ENCODE data around the gene FANCB.

The FANCB gene

GRCh38 chrX:14875624-14876023 lies 2.8 kb upstream of the FANCB start:
- H3K27me3 ChIP-seq (ENCODE audit: insufficient read depth, insufficient read length): no peaks in the 10 kb centered on the region
- H3K9ac ChIP-seq (ENCODE audit: insufficient read length, low read depth): no peak overlapping the region
- no peak for TF ChIP-seq YY1 (IDR thresholded peaks at IDR 0.05; ENCODE audit: insufficient read depth, insufficient read length)
- no peak for TF ChIP-seq SUZ12 (IDR thresholded peaks at IDR 0.05; ENCODE audit: extremely low read depth, insufficient read depth, insufficient read length)
- no peak for TF ChIP-seq ZNF274 (IDR thresholded peaks at IDR 0.05; ENCODE audit: low read depth, low read length)
- no peaks in the 10 kb centered on the region for H3K9me3 ChIP-seq (ENCODE audit: insufficient read depth, low read length)
- H3K4me1 ChIP-seq (ENCODE audit: insufficient read depth, insufficient read length): no peaks in the 10 kb centered on the region
- DNase-seq (ENCODE audit: low read depth, low spot score): no peak
- peaks cover 8% of the 10 kb centered on the region for H3K36me3 ChIP-seq (ENCODE audit: insufficient read depth, insufficient read length, low read length)
- H3K4me3 ChIP-seq (ENCODE audit: insufficient read length, low read depth): no peak overlapping the region

GRCh38 chrX:14873676-14874049 lies 794 bp upstream of the FANCB start:
- H3K9me3 ChIP-seq (ENCODE audit: insufficient read depth, low read length): no peaks in the 10 kb centered on the region
- peak overlapping the region; percentile 95 for H3K9ac ChIP-seq (ENCODE audit: insufficient read length, low read depth)
- no peak for DNase-seq (ENCODE audit: low read depth, low spot score)
- H3K36me3 ChIP-seq (ENCODE audit: insufficient read depth, insufficient read length, low read length): peaks cover 8% of the 10 kb centered on the region
- H3K4me1 ChIP-seq (ENCODE audit: insufficient read depth, insufficient read length): no peaks in the 10 kb centered on the region
- no peak for TF ChIP-seq SUZ12 (IDR thresholded peaks at IDR 0.05; ENCODE audit: extremely low read depth, insufficient read depth, insufficient read length)
- no peak for TF ChIP-seq ZNF274 (IDR thresholded peaks at IDR 0.05; ENCODE audit: low read depth, low read length)
- no peak for TF ChIP-seq YY1 (IDR thresholded peaks at IDR 0.05; ENCODE audit: insufficient read depth, insufficient read length)
- peak overlapping the region; percentile 87 for H3K4me3 ChIP-seq (ENCODE audit: insufficient read length, low read depth)
- H3K27me3 ChIP-seq (ENCODE audit: insufficient read depth, insufficient read length): no peaks in the 10 kb centered on the region

GRCh38 chrX:14872355-14872754 lies 514 bp downstream of the FANCB start:
- TF ChIP-seq SUZ12 (IDR thresholded peaks at IDR 0.05; ENCODE audit: extremely low read depth, insufficient read depth, insufficient read length): no peak
- Histone ChIP-seq H3K27me3 (ENCODE audit: insufficient read depth, insufficient read length) (no peaks in the 10 kb centered on the region), H3K9me3 (ENCODE audit: insufficient read depth, low read length) (peaks cover 7% of the 10 kb centered on the region; the same call in 1 of the 2 replicates), H3K4me1 (ENCODE audit: insufficient read depth, insufficient read length) (no peaks in the 10 kb centered on the region), H3K9ac (ENCODE audit: insufficient read length, low read depth) (peak overlapping the region; percentile 90), H3K36me3 (ENCODE audit: insufficient read depth, insufficient read length, low read length) (peaks cover 12% of the 10 kb centered on the region), H3K4me3 (ENCODE audit: insufficient read length, low read depth) (peak overlapping the region; percentile 87)
- DNase-seq (ENCODE audit: low read depth, low spot score): no peak

- DNase-seq (ENCODE audit: low read depth, low spot score): no peak
- Histone ChIP-seq H3K4me1 (ENCODE audit: insufficient read depth, insufficient read length) (no peaks in the 10 kb centered on the region), H3K4me3 (ENCODE audit: insufficient read length, low read depth) (no peak overlapping the region), H3K36me3 (ENCODE audit: insufficient read depth, insufficient read length, low read length) (peaks cover 12% of the 10 kb centered on the region), H3K9ac (ENCODE audit: insufficient read length, low read depth) (no peak overlapping the region), H3K9me3 (ENCODE audit: insufficient read depth, low read length) (peaks cover 11% of the 10 kb centered on the region; the same call in 1 of the 2 replicates), H3K27me3 (ENCODE audit: insufficient read depth, insufficient read length) (no peaks in the 10 kb centered on the region)
- TF ChIP-seq SUZ12 (IDR thresholded peaks at IDR 0.05; ENCODE audit: extremely low read depth, insufficient read depth, insufficient read length) (no peak), ZNF274 (IDR thresholded peaks at IDR 0.05; ENCODE audit: low read depth, low read length) (no peak), YY1 (IDR thresholded peaks at IDR 0.05; ENCODE audit: insufficient read depth, insufficient read length) (no peak)
Observed at GRCh38 chrX:14871767-14872166, 1.1 kb downstream of the FANCB start.

GRCh38 chrX:14865201-14865600 lies 7.7 kb downstream of the FANCB start:
- no peak overlapping the region for H3K9ac ChIP-seq (ENCODE audit: insufficient read length, low read depth)
- H3K27me3 ChIP-seq (ENCODE audit: insufficient read depth, insufficient read length): no peaks in the 10 kb centered on the region
- no peak overlapping the region for H3K4me3 ChIP-seq (ENCODE audit: insufficient read length, low read depth)
- TF ChIP-seq SUZ12 (IDR thresholded peaks at IDR 0.05; ENCODE audit: extremely low read depth, insufficient read depth, insufficient read length) (no peak), YY1 (IDR thresholded peaks at IDR 0.05; ENCODE audit: insufficient read depth, insufficient read length) (no peak), ZNF274 (IDR thresholded peaks at IDR 0.05; ENCODE audit: low read depth, low read length) (no peak)
- peaks cover 24% of the 10 kb centered on the region for H3K36me3 ChIP-seq (ENCODE audit: insufficient read depth, insufficient read length, low read length)
- DNase-seq (ENCODE audit: low read depth, low spot score): no peak
- H3K9me3 ChIP-seq (ENCODE audit: insufficient read depth, low read length): peaks cover 11% of the 10 kb centered on the region; the same call in 1 of the 2 replicates
- no peaks in the 10 kb centered on the region for H3K4me1 ChIP-seq (ENCODE audit: insufficient read depth, insufficient read length)

- no peak for DNase-seq (ENCODE audit: low read depth, low spot score)
- no peaks in the 10 kb centered on the region for H3K27me3 ChIP-seq (ENCODE audit: insufficient read depth, insufficient read length)
- peaks cover 11% of the 10 kb centered on the region; the same call in 1 of the 2 replicates for H3K9me3 ChIP-seq (ENCODE audit: insufficient read depth, low read length)
- no peak overlapping the region for H3K9ac ChIP-seq (ENCODE audit: insufficient read length, low read depth)
- no peak for TF ChIP-seq SUZ12 (IDR thresholded peaks at IDR 0.05; ENCODE audit: extremely low read depth, insufficient read depth, insufficient read length)
- TF ChIP-seq YY1 (IDR thresholded peaks at IDR 0.05; ENCODE audit: insufficient read depth, insufficient read length): no peak
- TF ChIP-seq ZNF274 (IDR thresholded peaks at IDR 0.05; ENCODE audit: low read depth, low read length): no peak
- no peaks in the 10 kb centered on the region for H3K4me1 ChIP-seq (ENCODE audit: insufficient read depth, insufficient read length)
- no peak overlapping the region for H3K4me3 ChIP-seq (ENCODE audit: insufficient read length, low read depth)
- H3K36me3 ChIP-seq (ENCODE audit: insufficient read depth, insufficient read length, low read length): peaks cover 24% of the 10 kb centered on the region
Observed at GRCh38 chrX:14864631-14865030, 8.2 kb downstream of the FANCB start.

- H3K9me3 ChIP-seq (ENCODE audit: insufficient read depth, low read length): no peaks in the 10 kb centered on the region
- H3K4me1 ChIP-seq (ENCODE audit: insufficient read depth, insufficient read length): no peaks in the 10 kb centered on the region
- no peaks in the 10 kb centered on the region for H3K27me3 ChIP-seq (ENCODE audit: insufficient read depth, insufficient read length)
- no peak overlapping the region for H3K4me3 ChIP-seq (ENCODE audit: insufficient read length, low read depth)
- H3K36me3 ChIP-seq (ENCODE audit: insufficient read depth, insufficient read length, low read length): peaks cover 15% of the 10 kb centered on the region
- no peak for DNase-seq (ENCODE audit: low read depth, low spot score)
- TF ChIP-seq YY1 (IDR thresholded peaks at IDR 0.05; ENCODE audit: insufficient read depth, insufficient read length) (no peak), ZNF274 (IDR thresholded peaks at IDR 0.05; ENCODE audit: low read depth, low read length) (no peak), SUZ12 (IDR thresholded peaks at IDR 0.05; ENCODE audit: extremely low read depth, insufficient read depth, insufficient read length) (no peak)
- H3K9ac ChIP-seq (ENCODE audit: insufficient read length, low read depth): no peak overlapping the region
Observed at GRCh38 chrX:14851526-14851925, 21.3 kb downstream of the FANCB start.

GRCh38 chrX:14843666-14844065 lies 29.2 kb downstream of the FANCB start:
- Histone ChIP-seq H3K4me1 (ENCODE audit: insufficient read depth, insufficient read length) (no peaks in the 10 kb centered on the region), H3K27me3 (ENCODE audit: insufficient read depth, insufficient read length) (no peaks in the 10 kb centered on the region), H3K4me3 (ENCODE audit: insufficient read length, low read depth) (no peak overlapping the region), H3K9ac (ENCODE audit: insufficient read length, low read depth) (no peak overlapping the region), H3K36me3 (ENCODE audit: insufficient read depth, insufficient read length, low read length) (peaks cover 37% of the 10 kb centered on the region), H3K9me3 (ENCODE audit: insufficient read depth, low read length) (no peaks in the 10 kb centered on the region)
- TF ChIP-seq SUZ12 (IDR thresholded peaks at IDR 0.05; ENCODE audit: extremely low read depth, insufficient read depth, insufficient read length) (no peak), ZNF274 (IDR thresholded peaks at IDR 0.05; ENCODE audit: low read depth, low read length) (no peak), YY1 (IDR thresholded peaks at IDR 0.05; ENCODE audit: insufficient read depth, insufficient read length) (no peak)
- no peak for DNase-seq (ENCODE audit: low read depth, low spot score)

Measured in NT2/D1 (cell line).